CD4-positive, alpha-beta T cell treated with Interleukin-2 at 100 ng/mL for 4 hours (primary cell): ENCODE data around the gene ZFP3.
"Not testable (repeated sequence)": the region's sequence is repeated elsewhere in the genome, so short reads cannot be mapped to it uniquely, and the experiment has no call there.

Experiments used
- DNase-seq: peaks from one replicate; pipeline ENCODE4 v3.0.0-alpha.2; 2020; ENCODE audit warnings: low spot score

ZFP3 gene

DNA sequence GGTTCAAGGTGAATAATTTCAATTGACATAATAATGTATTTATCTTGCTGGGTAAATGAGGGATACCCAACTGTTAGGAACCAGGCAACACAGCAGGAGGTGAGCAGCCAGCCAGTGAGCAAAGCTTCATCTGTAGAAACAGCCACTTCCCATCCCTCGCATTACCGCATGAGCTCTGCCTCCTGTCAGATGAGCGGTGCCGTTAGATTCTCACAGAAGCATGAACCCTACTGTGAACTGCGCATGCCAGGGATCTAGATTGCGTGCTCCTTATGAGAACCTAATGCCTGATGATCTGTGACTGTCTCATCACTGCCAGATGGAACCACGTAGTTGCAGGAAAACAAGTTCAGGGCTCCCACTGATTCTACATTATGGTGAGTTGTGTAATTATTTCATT, 46.6 kb downstream of the ZFP3 start:
- not testable (repeated sequence) for DNase-seq

DNA sequence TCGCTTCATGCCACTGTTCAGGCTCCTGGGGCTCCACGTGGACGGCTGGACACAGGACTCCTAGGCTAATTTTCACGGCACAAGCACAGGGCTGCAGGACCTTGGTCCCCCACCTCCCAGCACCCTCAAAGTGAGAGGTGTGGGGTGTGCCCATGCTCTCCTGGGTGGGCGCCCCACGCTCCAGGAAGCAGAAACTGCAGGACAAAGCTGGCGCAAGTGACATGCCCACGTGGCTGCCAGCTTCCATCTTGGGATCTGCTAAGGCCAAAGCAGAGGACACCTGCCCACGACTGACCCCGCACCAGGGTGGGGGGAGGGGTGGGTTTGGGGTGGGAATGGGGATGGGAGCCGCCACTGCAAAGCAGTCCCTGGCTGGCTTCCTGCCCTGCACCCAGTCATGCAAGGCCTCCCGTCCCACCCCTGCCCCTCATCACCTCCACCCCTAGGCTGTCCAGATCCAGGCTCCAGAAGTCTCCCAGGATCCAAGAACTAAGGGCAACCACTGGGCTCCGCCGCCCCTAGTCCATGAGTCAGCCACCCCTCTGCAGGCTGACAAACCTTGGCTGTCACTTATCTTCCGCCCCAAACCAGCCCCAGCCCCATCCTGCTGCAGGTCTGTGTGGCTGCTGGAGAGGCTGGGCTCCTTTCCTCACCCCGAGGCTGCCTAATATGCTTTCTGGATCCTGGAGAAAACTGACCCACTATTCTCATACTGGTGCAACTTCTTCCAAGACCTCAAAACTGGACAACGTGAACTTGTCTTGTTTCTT, 48.6 kb downstream of the ZFP3 start:
- no peak for DNase-seq

DNA sequence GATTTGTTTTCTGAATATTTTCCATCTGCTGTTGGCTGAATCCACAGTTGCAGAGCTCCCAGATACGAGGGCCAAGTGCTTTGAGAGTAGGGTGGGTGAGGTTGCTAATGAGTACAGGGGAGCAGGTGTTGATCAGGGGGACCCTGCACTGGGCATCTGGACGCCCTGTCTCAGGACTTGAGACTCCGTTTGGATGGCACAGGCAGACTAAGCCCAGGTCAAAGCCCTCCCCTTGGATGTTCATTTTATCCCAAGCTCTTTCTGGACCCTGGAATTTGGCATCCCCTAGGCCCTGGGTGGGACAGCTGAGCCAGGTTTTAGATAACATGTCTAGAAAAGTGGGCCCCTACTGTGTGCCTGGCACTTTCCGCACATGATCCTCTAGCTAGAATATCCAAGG, 49.6 kb downstream of the ZFP3 start:
- no peak for DNase-seq

DNA sequence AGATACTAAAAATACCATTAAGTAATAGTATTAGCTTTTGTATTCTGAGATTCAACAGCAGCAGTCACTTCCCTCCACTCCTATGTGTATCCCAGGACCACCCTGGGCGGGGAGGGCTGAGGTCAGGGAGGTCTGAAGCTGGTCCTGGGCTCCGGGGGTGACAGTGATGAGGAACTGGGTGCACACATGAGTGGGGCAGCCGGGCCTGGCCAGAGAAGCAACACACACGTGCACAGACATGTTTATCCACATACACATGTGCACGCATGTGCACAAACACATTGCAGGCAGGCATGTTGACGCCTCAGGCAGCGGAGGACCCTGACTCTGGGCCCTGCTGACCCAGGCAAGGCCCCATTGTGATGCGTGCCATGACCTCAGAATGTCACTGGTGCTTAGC, 50.1 kb downstream of the ZFP3 start:
- DNase-seq: not testable (repeated sequence)

DNA sequence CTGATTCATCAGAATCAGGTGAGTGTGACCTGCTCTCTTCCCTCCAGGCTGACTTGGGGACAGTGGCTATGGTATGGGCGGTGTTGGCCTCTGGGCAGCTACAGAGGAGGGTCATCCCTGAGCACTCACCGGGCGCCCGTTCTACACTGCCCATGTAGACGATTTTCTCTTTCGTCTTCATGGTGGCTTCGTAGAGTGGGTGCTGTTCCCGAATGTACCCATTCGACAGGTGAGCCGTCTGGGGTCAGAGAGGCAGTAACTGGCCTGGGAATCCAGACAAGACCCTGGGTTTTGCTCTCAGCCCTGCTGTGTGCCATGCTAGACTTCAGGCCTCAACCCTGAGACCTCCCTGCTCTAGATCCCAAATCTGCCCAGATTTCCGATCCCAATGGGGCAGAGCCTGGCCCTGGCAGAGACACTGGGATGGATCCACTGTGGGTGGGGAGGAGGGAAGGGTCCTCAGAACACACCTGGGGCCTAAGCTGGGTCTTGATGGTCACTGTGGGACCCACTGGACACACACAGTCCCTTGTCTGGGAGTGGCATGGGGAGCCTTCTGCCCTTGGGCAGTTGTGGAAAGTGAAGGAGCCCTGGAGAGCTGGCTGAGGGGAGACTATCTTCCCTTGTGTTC, 50.8 kb downstream of the ZFP3 start:
- DNase-seq: no peak

DNA sequence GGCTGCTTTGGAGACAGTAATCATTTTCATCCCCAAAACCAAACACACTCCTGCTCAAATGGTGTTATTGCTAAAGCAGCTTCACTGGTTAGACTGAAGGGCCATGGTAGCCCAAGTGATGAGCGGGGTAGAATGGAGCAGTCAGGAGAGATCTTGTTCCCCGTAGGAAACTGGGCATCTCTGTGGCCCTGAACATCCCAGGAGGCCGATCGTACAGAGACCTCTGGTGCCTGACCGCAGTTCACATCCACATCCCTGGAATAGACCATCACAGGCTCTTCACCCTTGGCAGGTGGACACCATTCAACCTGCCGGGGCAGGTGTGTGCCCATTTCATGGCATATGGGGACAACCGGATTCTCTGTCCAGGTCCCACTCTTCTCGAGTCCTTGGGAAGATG, 51.5 kb downstream of the ZFP3 start:
- not testable (repeated sequence) for DNase-seq

DNA sequence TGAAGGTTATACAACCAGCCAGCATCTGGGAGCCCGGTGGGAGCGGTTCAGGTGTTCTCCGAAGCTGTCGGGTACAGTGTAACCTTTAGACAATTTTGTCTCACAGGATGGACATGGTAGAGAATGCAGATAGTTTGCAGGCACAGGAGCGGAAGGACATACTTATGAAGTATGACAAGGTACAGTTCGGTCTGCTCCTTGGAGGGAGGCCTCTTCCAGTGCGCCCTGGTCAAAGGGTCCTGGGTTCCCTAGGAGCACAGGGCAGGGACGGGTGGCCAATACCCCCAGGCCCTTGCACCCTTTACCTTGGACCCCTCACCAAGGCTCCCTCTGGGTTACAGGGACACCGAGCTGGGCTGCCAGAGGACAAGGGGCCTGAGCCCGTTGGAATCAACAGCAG, 52.0 kb downstream of the ZFP3 start:
- DNase-seq: not testable (repeated sequence)

DNA sequence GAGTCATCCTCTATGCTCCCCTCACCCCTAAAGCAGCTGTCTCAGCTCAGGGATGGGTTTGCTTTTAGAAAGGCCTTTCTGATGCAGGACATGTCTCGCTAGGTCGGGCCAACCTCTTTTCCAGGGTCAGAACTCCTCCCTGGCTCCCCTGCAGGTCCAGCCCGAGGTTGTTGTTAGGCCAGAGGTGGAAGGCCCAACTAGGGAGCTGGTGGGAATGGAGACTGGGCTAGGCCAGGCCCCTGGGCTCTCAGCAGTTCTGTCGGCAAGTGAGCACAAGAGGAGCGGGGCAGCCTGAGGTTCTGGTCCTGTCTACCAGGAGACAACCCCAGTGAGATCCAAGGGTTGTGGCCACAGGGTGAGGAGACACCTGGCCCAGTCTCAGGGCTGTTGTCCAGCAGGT, 52.4 kb downstream of the ZFP3 start:
- not testable (repeated sequence) for DNase-seq

DNA sequence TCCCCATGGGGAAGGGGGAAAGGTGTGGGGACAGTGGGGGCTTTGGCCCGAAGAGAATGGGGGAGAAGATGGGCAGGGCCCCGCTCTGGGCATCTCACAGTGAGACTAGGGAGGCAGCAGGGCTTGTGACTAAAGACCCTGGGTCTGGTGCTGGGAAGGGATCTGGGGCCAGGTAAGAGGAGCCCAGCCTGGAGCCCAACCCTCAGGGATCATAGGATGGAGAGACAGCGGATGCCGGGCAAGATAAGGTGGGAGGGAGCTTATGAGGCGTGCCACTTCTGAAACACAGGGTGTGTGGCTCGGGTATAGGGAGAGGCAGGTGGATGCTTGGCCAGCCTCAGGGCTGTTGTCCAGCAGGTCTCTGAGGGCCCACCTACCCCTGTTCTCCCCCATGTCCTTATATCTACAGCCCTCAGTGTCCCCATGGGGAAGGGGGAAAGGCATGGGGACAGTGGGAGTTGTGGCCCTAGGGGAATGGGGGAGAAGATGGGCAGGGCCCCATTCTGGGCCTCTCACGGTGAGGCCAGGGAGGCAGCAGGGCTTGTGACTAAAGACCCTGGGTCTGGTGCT, 53.0 kb downstream of the ZFP3 start:
- DNase-seq: no peak

DNA sequence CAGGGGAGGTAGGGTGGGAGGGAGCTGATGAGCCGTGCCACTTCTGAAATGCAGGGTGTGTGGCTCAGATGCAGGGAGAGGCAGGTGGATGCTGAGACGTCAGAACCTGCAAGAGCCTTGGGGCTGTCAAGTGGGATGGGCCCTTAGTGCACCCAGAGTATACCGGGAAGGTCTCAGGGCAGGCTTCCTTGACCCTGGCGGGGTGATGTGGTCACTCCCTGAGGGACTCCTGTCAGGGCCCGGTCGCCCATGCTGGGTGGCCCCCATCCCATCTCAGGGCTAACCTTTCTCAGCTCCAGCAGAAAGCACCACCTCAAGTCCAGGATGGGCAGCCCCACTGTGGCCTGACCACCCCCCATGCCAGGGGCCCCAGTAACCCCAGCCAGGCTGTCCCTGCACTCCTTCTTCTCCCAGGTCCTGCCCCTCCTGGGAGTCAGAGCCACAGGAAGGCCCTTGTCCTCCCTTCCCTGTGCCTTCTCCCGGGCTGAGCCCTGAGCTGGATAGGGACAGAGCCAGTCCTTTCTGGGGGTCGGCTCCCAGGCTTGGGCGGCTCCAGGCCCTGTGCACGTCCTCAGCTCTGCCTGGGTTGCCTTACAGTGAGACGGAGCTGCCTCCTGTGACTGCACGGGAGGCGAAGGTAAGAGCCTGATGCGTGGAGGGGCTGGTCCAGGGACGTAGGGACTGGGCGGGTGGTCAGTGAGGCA, 53.7 kb downstream of the ZFP3 start:
- DNase-seq: not testable (repeated sequence)

DNA sequence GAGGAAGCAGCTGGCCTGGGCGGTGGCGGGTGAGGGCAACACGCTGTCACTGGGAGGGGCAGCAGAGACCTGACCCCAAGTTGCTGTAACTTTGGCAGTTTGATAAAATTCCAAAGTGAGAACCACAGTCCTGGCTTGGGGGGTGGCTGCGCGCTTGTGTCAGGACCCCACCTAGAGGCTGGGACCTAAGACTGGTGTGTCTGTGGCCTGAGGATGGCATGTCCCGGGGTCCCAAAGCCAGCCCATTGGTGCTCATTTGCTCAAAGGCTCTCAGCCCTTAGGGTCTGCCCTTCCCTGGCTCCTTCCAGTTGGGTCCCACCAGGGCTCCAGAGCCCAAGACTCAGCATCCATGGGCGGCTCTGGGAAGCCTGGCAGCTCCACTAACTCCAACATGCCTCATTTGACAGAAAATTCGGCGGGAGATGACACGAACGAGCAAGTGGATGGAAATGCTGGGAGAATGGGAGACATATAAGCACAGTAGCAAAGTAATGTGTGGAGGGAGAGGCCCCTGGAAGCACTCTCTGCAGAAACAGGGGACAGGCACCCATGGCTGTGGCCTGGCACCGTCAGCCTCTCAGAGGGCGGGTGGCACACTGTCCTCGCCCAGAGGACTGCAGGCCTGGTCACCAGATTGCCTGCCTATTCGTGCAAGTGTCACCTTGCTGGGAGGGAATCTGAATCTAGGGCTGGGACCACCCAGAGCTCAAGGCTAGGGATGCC, 54.4 kb downstream of the ZFP3 start:
- not testable (repeated sequence) for DNase-seq

DNA sequence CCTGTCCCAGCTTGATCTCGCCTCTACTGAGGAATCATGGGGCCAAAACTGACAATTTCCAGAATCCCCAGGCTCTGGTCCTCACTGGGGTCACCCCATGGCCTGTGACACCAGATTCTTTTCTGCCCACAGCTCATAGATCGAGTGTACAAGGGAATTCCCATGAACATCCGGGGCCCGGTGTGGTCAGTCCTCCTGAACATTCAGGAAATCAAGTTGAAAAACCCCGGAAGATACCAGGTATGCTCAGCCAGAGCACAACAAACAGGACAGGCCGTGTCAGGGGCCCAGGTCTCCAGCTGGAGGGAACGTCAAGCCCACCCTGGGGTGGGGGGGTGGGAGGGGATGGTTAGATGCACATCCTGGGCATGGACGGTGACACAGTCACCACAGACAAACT, 55.0 kb downstream of the ZFP3 start:
- no peak for DNase-seq

DNA sequence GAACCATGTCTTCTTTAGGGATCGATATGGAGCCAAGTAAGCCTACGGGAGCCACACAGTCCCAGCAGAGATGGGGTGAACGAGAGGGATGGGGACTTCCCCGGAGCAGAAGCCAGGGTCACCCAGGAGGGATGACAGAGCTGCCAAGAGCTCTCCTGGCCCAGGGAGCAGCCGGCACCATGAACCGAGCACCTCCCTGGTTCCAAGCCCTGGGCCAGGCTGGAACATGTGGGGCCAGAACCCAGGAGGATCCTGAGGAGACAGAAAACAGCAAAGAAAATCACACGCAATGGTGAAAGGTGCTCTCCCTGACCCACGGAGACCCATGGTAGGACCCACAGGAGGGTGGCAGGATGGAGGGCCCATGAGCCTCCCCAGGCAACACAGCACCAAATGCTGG, 55.7 kb downstream of the ZFP3 start:
- DNase-seq: not testable (repeated sequence)

DNA sequence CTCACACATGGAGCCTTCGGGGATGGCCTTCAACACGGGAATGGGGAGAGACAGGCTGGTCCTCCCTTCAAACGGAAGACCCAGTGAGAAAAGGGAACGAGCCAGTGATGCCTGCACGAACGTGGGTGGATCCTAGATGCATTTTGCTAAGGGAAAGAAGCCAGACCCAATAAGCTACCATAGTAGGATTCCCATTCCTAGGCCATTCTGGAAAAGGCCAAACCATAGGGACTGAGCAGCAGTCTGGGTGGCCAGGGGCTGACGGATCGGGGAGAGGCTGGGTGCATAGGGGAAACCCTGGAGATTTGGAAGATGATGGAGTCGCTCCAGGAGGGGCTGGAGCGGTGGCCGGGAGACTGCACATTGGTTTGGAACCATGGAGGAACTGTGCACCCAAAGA, 56.3 kb downstream of the ZFP3 start:
- not testable (repeated sequence) for DNase-seq

DNA sequence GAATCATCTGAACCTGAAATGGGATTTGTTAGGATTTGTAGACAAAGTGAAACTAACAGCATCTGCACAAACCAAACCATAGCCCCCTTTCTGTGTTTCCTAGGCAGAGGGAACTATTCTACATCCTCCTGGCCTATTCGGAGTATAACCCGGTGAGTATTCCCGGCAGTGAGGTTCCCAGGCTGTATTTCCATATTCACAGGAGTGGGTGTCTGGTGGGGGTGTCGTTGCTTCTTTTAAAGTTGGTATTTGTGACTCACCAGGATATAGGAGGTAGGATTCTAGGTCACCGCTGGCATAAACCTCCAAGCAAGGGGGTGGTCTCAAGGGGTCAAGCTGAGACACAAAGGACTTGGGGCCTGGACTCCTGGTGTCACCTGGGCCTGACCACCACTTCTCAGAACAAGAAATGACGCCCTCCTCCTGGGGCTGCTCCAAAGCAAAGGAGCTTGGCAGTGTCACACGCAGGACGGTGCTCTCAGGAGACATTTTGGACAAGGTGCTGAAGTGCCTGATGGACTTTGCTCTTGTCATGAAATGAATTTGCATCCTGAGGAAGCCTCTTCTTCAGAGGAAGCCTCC, 57.0 kb downstream of the ZFP3 start:
- DNase-seq: not testable (repeated sequence)

DNA sequence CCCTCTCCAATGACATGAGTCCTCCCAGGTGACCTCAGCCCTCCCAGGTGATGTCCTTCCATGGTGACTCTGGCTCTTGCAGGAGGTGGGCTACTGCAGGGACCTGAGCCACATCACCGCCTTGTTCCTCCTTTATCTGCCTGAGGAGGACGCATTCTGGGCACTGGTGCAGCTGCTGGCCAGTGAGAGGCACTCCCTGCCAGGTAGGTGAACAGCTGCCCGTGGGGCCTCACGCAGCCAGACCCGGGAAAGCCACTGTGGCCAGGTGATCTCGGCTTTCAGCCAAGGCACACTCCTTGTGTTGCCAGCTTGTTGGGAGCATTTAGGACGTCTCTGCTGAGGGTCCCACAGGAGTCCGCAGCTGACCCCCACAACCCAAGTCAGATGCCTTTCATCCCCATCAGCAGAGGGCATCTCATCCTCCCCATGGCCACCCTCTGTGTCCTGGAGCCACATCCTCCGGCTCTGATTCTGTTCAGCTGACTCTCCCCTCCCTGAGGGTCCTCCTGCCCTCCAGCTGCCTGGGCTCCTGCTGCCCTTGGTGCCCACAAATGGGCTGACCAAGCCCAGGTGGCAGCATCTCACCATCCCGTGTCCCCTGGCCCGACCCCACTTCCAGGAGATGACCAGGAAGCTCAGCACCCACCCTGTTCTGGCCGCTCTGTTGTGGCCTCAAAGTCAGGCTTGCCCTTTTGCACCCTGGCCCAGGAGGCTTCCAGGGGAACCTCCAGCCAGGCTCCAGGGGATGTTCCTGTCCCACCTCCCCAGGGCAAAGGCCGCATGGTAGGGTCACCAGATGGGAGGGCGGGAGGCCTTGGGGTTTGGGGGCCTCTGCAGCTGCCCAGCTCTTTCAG, 57.7 kb downstream of the ZFP3 start:
- no peak for DNase-seq

DNA sequence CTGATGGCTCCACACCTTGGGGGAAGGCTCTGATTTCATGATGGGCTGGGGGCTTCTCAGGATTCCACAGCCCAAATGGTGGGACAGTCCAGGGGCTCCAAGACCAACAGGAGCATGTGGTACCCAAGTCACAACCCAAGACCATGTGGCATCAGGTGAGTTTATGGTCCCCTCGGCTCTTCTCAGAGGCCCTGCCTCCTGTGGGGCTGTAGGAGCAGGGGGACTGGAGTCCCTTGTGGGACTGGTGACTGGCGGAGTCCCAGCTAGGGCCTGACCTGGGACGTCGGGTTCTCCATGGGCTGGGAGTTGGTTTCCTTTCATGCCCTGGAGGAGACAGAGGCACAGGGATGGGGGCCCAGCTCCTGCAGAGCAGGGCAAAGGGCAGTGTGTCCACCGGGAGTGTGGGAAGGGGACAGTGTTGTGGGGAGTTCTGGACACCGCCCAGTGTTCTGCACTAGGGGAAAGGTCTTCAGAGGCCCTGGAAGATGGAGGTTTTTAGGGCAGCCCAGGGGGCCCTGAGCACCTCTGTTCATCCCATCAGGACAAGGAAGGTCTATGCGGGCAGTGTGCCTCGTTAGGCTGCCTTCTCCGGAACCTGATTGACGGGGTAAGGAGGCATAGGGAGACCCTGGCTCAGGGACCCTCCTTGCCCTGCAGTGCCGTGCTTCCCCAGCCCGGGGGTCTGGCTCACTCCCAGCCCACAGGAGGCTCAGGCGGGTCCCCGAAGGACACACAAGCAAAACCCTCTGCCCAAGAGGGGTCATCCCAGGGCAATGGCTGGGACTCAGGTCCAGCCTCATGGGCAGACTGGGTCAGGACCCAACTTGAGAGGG, 58.5 kb downstream of the ZFP3 start:
- not testable (repeated sequence) for DNase-seq

DNA sequence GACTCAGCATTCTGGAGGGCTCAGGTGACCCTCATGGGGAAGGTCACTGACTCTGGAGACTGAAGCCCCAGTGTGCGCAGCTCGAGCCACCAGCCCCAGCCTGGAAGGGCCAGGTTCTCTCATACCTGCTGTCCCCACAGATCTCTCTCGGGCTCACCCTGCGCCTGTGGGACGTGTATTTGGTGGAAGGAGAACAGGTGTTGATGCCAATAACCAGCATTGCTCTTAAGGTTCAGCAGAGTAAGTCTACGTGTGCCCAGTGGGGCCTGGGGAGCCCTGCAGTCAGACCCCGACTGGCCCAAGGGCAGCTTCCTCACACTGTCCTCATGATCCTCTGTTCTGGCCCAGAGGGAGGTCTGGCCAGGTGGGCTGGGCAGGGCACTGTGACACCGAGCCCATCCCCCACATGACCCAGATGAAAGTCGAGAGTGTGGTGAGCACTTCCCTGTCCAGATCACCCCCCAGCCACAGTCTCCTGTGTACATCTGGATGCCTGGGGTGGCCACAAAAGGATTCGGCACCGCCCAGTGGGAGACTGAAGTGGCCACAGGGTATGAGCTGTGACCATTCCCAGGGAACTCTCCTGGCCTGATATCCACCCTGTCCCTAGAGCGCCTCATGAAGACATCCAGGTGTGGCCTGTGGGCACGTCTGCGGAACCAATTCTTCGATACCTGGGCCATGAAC, 59.4 kb downstream of the ZFP3 start:
- not testable (repeated sequence) for DNase-seq

DNA sequence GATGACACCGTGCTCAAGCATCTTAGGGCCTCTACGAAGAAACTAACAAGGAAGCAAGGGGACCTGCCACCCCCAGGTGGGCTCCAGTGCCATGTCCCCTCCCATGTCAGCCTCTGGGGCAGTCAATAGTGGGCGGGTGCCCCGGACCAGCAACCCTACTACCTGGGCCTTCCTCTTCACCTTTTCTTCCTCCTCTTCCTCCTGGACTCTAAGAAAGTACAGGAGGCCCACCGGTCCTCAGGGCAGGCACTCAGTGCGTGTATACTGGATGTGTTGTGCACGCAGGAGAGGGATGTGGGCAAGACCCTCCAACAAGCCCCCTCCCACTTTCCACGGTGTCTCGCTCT, 59.9 kb downstream of the ZFP3 start:
- DNase-seq: not testable (repeated sequence)
